Stimulated activated effector memory CD8-positive, alpha-beta T cell treated with anti-CD3 and anti-CD28 coated beads, Interleukin-12 subunit alpha, Interleukin-12 subunit beta, amount 100 ng/mL, for 72 hours (primary cell): ENCODE measurements around the gene TMEM80.
"Not testable (repeated sequence)": the region's sequence is repeated elsewhere in the genome, so short reads cannot be mapped to it uniquely, and the experiment has no call there.

ENCODE experiments used
- ATAC-seq: fragments of 150-1000 bp; cut with Tn5 transposase; 2 replicates; pipeline ENCODE4 v1.10.0; 2021
- DNase-seq, 2 donors: peaks; one replicate each; pipeline ENCODE4 v3.0.0; 2021 to 2022; ENCODE audit warnings: low spot score in 2 of 2
- H3K27ac Mint-ChIP-seq: one replicate; pipeline ENCODE4 v1.8.0; 2022; ENCODE audit warnings: mild to moderate bottlenecking, mixed read lengths
- H3K36me3 Mint-ChIP-seq: one replicate; pipeline ENCODE4 v1.8.0; 2022; ENCODE audit warnings: mild to moderate bottlenecking, mixed read lengths
- H3K4me1 Mint-ChIP-seq: one replicate; pipeline ENCODE4 v1.8.0; 2022; ENCODE audit warnings: mixed read lengths
- H3K4me3 Mint-ChIP-seq: one replicate; pipeline ENCODE4 v1.8.0; 2022; ENCODE audit warnings: mild to moderate bottlenecking, mixed read lengths
- H3K9me3 Mint-ChIP-seq: one replicate; pipeline ENCODE4 v1.8.0; 2022; ENCODE audit warnings: mixed read lengths

Gene TMEM80

GRCh38 chr11:695538-696248, at the start of gene TMEM80:
TSS of gene TMEM80 (plus strand) at chr11:695816. CDS start at chr11:695828, 12 bp downstream.
- peak; percentile 82 for ATAC-seq
- H3K36me3 Mint-ChIP-seq: peaks cover 22% of the 10 kb centered on the region

GRCh38 chr11:646214-646613, 49.4 kb upstream of the TMEM80 start:
- no peak overlapping the region for H3K27ac Mint-ChIP-seq
- H3K4me1 Mint-ChIP-seq: peaks cover 6% of the 10 kb centered on the region
- ATAC-seq (no peak), DNase-seq (no peak)
- no peak overlapping the region for H3K4me3 Mint-ChIP-seq
- peaks cover 79% of the 10 kb centered on the region for H3K36me3 Mint-ChIP-seq
- no peaks in the 10 kb centered on the region for H3K9me3 Mint-ChIP-seq

More at GRCh38 chr11:695538-696248, at the start of gene TMEM80:
- H3K4me1 Mint-ChIP-seq: peaks cover 47% of the 10 kb centered on the region
- peak within 1 kb of the TSS; percentile 99 for H3K27ac Mint-ChIP-seq
- no peaks in the 10 kb centered on the region for H3K9me3 Mint-ChIP-seq
- peak within 1 kb of the TSS; percentile 85 for H3K4me3 Mint-ChIP-seq
- DNase-seq: peak; percentile 97 to 99

- DNase-seq, H3K4me3 Mint-ChIP-seq, H3K9me3 Mint-ChIP-seq, H3K27ac Mint-ChIP-seq, H3K4me1 Mint-ChIP-seq, ATAC-seq: not testable (repeated sequence)
- H3K36me3 Mint-ChIP-seq: peaks cover 77% of the 10 kb centered on the region
Measured at GRCh38 chr11:647672-648158, 47.9 kb upstream of the TMEM80 start.

- H3K4me1 Mint-ChIP-seq: no peaks in the 10 kb centered on the region
- DNase-seq (no peak), ATAC-seq (no peak)
- H3K27ac Mint-ChIP-seq: no peak overlapping the region
- H3K4me3 Mint-ChIP-seq: no peak overlapping the region
- no peaks in the 10 kb centered on the region for H3K9me3 Mint-ChIP-seq
- H3K36me3 Mint-ChIP-seq: peaks cover 82% of the 10 kb centered on the region
Measured at GRCh38 chr11:650482-650881, 45.1 kb upstream of the TMEM80 start.

GRCh38 chr11:653136-653535, 42.5 kb upstream of the TMEM80 start:
- not testable (repeated sequence) for H3K4me3 Mint-ChIP-seq
- peaks cover 71% of the 10 kb centered on the region for H3K36me3 Mint-ChIP-seq

GRCh38 chr11:653837-654236, 41.8 kb upstream of the TMEM80 start:
- H3K36me3 Mint-ChIP-seq: peaks cover 73% of the 10 kb centered on the region
- ATAC-seq (peak; percentile 11), DNase-seq (no peak)
- no peaks in the 10 kb centered on the region for H3K9me3 Mint-ChIP-seq
- no peaks in the 10 kb centered on the region for H3K4me1 Mint-ChIP-seq
- no peak overlapping the region for H3K27ac Mint-ChIP-seq
- H3K4me3 Mint-ChIP-seq: no peak overlapping the region

More at GRCh38 chr11:653136-653535, 42.5 kb upstream of the TMEM80 start:
- not testable (repeated sequence) for DNase-seq, H3K9me3 Mint-ChIP-seq, ATAC-seq, H3K4me1 Mint-ChIP-seq
- H3K27ac Mint-ChIP-seq: peak overlapping the region; percentile 14

- not testable (repeated sequence) for H3K4me1 Mint-ChIP-seq, ATAC-seq, H3K9me3 Mint-ChIP-seq, DNase-seq, H3K4me3 Mint-ChIP-seq, H3K27ac Mint-ChIP-seq
- peaks cover 73% of the 10 kb centered on the region for H3K36me3 Mint-ChIP-seq
Measured at GRCh38 chr11:654444-654843, 41.2 kb upstream of the TMEM80 start.

- H3K27ac Mint-ChIP-seq: no peak overlapping the region
- H3K36me3 Mint-ChIP-seq: peaks cover 68% of the 10 kb centered on the region
- no peaks in the 10 kb centered on the region for H3K4me1 Mint-ChIP-seq
- DNase-seq (no peak), ATAC-seq (no peak)
- no peaks in the 10 kb centered on the region for H3K9me3 Mint-ChIP-seq
- H3K4me3 Mint-ChIP-seq: no peak overlapping the region
Measured at GRCh38 chr11:655036-655726, 40.4 kb upstream of the TMEM80 start.

- H3K4me1 Mint-ChIP-seq: no peaks in the 10 kb centered on the region
- ATAC-seq (no peak), DNase-seq (no peak)
- H3K36me3 Mint-ChIP-seq: peaks cover 56% of the 10 kb centered on the region
- no peak overlapping the region for H3K4me3 Mint-ChIP-seq
- no peaks in the 10 kb centered on the region for H3K9me3 Mint-ChIP-seq
- no peak overlapping the region for H3K27ac Mint-ChIP-seq
Measured at GRCh38 chr11:656426-656825, 39.2 kb upstream of the TMEM80 start.

GRCh38 chr11:656866-657265, 38.8 kb upstream of the TMEM80 start:
- Mint-ChIP-seq H3K27ac (no peak overlapping the region), H3K4me1 (no peaks in the 10 kb centered on the region), H3K4me3 (no peak overlapping the region), H3K36me3 (peaks cover 54% of the 10 kb centered on the region), H3K9me3 (no peaks in the 10 kb centered on the region)
- ATAC-seq: no peak
- DNase-seq: no peak

- peaks cover 4% of the 10 kb centered on the region for H3K4me1 Mint-ChIP-seq
- H3K4me3 Mint-ChIP-seq: no peak overlapping the region
- peaks cover 53% of the 10 kb centered on the region for H3K36me3 Mint-ChIP-seq
Measured at GRCh38 chr11:657691-658126, 37.9 kb upstream of the TMEM80 start.

GRCh38 chr11:659532-660085, 36.0 kb upstream of the TMEM80 start:
- no peak overlapping the region for H3K27ac Mint-ChIP-seq
- peaks cover 54% of the 10 kb centered on the region for H3K36me3 Mint-ChIP-seq
- DNase-seq (no peak), ATAC-seq (no peak)
- no peaks in the 10 kb centered on the region for H3K9me3 Mint-ChIP-seq
- peaks cover 7% of the 10 kb centered on the region for H3K4me1 Mint-ChIP-seq
- H3K4me3 Mint-ChIP-seq: no peak overlapping the region

More at GRCh38 chr11:657691-658126, 37.9 kb upstream of the TMEM80 start:
- ATAC-seq (no peak), DNase-seq (no peak)
- no peak overlapping the region for H3K27ac Mint-ChIP-seq
- H3K9me3 Mint-ChIP-seq: no peaks in the 10 kb centered on the region

GRCh38 chr11:660281-660680, 35.3 kb upstream of the TMEM80 start:
- no peak for ATAC-seq
- no peak overlapping the region for H3K27ac Mint-ChIP-seq
- peaks cover 49% of the 10 kb centered on the region for H3K36me3 Mint-ChIP-seq

GRCh38 chr11:660681-661444, 34.8 kb upstream of the TMEM80 start:
- no peak overlapping the region for H3K27ac Mint-ChIP-seq
- no peaks in the 10 kb centered on the region for H3K9me3 Mint-ChIP-seq
- H3K4me1 Mint-ChIP-seq: peaks cover 7% of the 10 kb centered on the region
- peaks cover 53% of the 10 kb centered on the region for H3K36me3 Mint-ChIP-seq
- ATAC-seq (no peak), DNase-seq (no peak)
- H3K4me3 Mint-ChIP-seq: no peak overlapping the region

More at GRCh38 chr11:660281-660680, 35.3 kb upstream of the TMEM80 start:
- Mint-ChIP-seq H3K9me3 (no peaks in the 10 kb centered on the region), H3K4me3 (no peak overlapping the region), H3K4me1 (peaks cover 7% of the 10 kb centered on the region)
- DNase-seq: no peak
